ENCODE measurements around the gene RCN2.

RCN2 gene

GRCh38 chr15:76976572-76977270 is 45.2 kb downstream of the RCN2 start:
- peak; percentile 26 for DNase-seq

GRCh38 chr15:76978522-76979330 is 47.2 kb downstream of the RCN2 start:
- DNase-seq = no peak

GRCh38 chr15:76979331-76979925 is 47.9 kb downstream of the RCN2 start:
- no peak for DNase-seq

GRCh38 chr15:76979996-76980520 is 48.5 kb downstream of the RCN2 start:
- DNase-seq = no peak

GRCh38 chr15:76982356-76982755 is 50.8 kb downstream of the RCN2 start:
- DNase-seq = no peak

GRCh38 chr15:76982756-76983155 is 51.2 kb downstream of the RCN2 start:
- DNase-seq = no peak

GRCh38 chr15:76983590-76984375 is 52.2 kb downstream of the RCN2 start:
- DNase-seq = no peak

- no peak for DNase-seq
Measured at GRCh38 chr15:76986743-76987142, 55.2 kb downstream of the RCN2 start.

GRCh38 chr15:76987276-76987675 is 55.7 kb downstream of the RCN2 start:
- no peak for DNase-seq

GRCh38 chr15:76987896-76988860 is 56.6 kb downstream of the RCN2 start:
- peak; percentile 26 for DNase-seq

- no peak for DNase-seq
Measured at GRCh38 chr15:76988867-76989780, 57.6 kb downstream of the RCN2 start.

- no peak for DNase-seq
Measured at GRCh38 chr15:76991048-76991447, 59.5 kb downstream of the RCN2 start.

- no peak for DNase-seq
Measured at GRCh38 chr15:76991741-76992645, 60.4 kb downstream of the RCN2 start.

- DNase-seq = no peak
Measured at GRCh38 chr15:76993114-76993725, 61.7 kb downstream of the RCN2 start.

- DNase-seq = peak; percentile 83
Measured at GRCh38 chr15:76994001-76994400, 62.5 kb downstream of the RCN2 start.

GRCh38 chr15:76994496-76994895 is 62.9 kb downstream of the RCN2 start:
- DNase-seq = peak; percentile 25

- peak; percentile 70 for DNase-seq
Measured at GRCh38 chr15:76994971-76995945, 63.7 kb downstream of the RCN2 start, which contains the start of gene PSTPIP1. Gene PSTPIP1, plus strand, starts transcription at chr15:76995126. Its CDS starts 448 bp downstream, at chr15:76995574.
